GM23248 (cell line): ENCODE measurements around the gene ARL4A. TPM values are rescaled to one million over a fixed set of nuclear protein-coding genes. Genes with fewer than 3 reads are reported as not detected.

ENCODE experiments used
- DNase-seq: peaks from one replicate; pipeline ENCODE4 v3.0.0-alpha.2; 2015
- H2AFZ ChIP-seq: fragments of 200-600 bp; sonication (generic); 2 replicates; pipeline ENCODE4 v1.6.1; 2016; ENCODE audit warnings: antibody characterized with exemption
- H3F3A ChIP-seq: fragments of 200-600 bp; sonication (generic); 2 replicates; pipeline ENCODE4 v1.6.1; 2016; ENCODE audit warnings: mild to moderate bottlenecking, antibody characterized with exemption, mixed run types; ENCODE audit not compliant: insufficient read depth
- H3K27ac ChIP-seq: fragments of 200-600 bp; sonication (generic); 2 replicates; pipeline ENCODE4 v1.5.1; 2016; ENCODE audit warnings: mild to moderate bottlenecking
- H3K27me3 ChIP-seq: fragments of 200-600 bp; sonication (generic); replicated peaks from 2 replicates; pipeline ENCODE4 v1.6.1; 2016; ENCODE audit warnings: mild to moderate bottlenecking; ENCODE audit not compliant: insufficient read depth
- H3K36me3 ChIP-seq: fragments of 200-600 bp; sonication (generic); 2 replicates; pipeline ENCODE4 v1.6.1; 2016; ENCODE audit warnings: low read depth, mild to moderate bottlenecking
- H3K4me1 ChIP-seq: fragments of 200-600 bp; sonication (generic); 2 replicates; pipeline ENCODE4 v1.6.1; 2016; ENCODE audit warnings: mild to moderate bottlenecking; ENCODE audit not compliant: insufficient read depth
- H3K4me2 ChIP-seq: fragments of 200-600 bp; sonication (generic); one replicate; pipeline ENCODE4 v1.6.1; 2016; ENCODE audit warnings: mild to moderate bottlenecking; ENCODE audit not compliant: unreplicated experiment
- H3K4me3 ChIP-seq: fragments of 200-600 bp; sonication (generic); 2 replicates; pipeline ENCODE4 v1.5.1; 2016; ENCODE audit warnings: mild to moderate bottlenecking
- H3K79me2 ChIP-seq: fragments of 200-600 bp; sonication (generic); 2 replicates; pipeline ENCODE4 v1.6.1; 2016; ENCODE audit warnings: mild to moderate bottlenecking; ENCODE audit not compliant: insufficient read depth
- H3K9ac ChIP-seq: fragments of 200-600 bp; sonication (generic); 2 replicates; pipeline ENCODE4 v1.6.1; 2016; ENCODE audit warnings: mild to moderate bottlenecking
- H3K9me2 ChIP-seq: fragments of 200-600 bp; sonication (generic); 2 replicates; pipeline ENCODE4 v1.6.1; 2016; ENCODE audit warnings: mixed run types, mild to moderate bottlenecking, moderate library complexity; ENCODE audit not compliant: insufficient read depth
- H3K9me3 ChIP-seq: fragments of 200-600 bp; sonication (generic); one replicate; pipeline ENCODE4 v1.6.1; 2017; ENCODE audit warnings: low read depth
- H4K20me1 ChIP-seq: fragments of 200-600 bp; sonication (generic); 2 replicates; pipeline ENCODE4 v1.6.0; 2016; ENCODE audit not compliant: insufficient read depth
- EZH2 ChIP-seq: fragments of 200-600 bp; sonication (generic); IDR thresholded peaks from 2 replicates; pipeline ENCODE4 v1.6.1; 2018; ENCODE audit warnings: antibody characterized with exemption, mild to moderate bottlenecking; ENCODE audit not compliant: insufficient read depth, poor library complexity, severe bottlenecking
- EZH2phosphoT487 ChIP-seq: fragments of 200-600 bp; sonication (generic); IDR thresholded peaks from 2 replicates; pipeline ENCODE4 v1.6.1; 2018; ENCODE audit warnings: antibody characterized with exemption, moderate library complexity, mild to moderate bottlenecking, low read depth; ENCODE audit not compliant: insufficient read depth
- WGBS, 2 experiments: methylation state at CpG; one replicate each; pipeline ENCODE4 v1.1.6; 2015 to 2017; ENCODE audit warnings: low lambda C conversion rate in 2 of 2, low coverage in 1 of 2; ENCODE audit errors: missing lambda C conversion rate in 2 of 2; 5-methylcytosine and 5-hydroxymethylcytosine counted together
- in situ Hi-C: fragments of 300-500 bp; cut with MboI; formaldehyde crosslinking; loops from 2 replicates; pipeline ENCODE4 v1.15.0; 2020
- polyA plus RNA-seq: library from polyadenylated mRNA; unstranded; fragments of >200 nt; fragmentation: Nextera tagmentation; extraction: Ambion mirVana; gene quantifications from 2 replicates; pipeline ENCODE4 v1.2.1, GENCODE V29; 2016
- total RNA-seq: library from RNA; depleted of rRNA; stranded (reverse); fragments of >200 nt; shearing (Covaris generic); gene quantifications from 2 replicates; pipeline ENCODE4 v1.2.3, GENCODE V29; 2014

Gene ARL4A
- total and polyA plus RNA-seq, 2 experiments from 2014 or later = 17.5 to 20.9 TPM

DNA sequence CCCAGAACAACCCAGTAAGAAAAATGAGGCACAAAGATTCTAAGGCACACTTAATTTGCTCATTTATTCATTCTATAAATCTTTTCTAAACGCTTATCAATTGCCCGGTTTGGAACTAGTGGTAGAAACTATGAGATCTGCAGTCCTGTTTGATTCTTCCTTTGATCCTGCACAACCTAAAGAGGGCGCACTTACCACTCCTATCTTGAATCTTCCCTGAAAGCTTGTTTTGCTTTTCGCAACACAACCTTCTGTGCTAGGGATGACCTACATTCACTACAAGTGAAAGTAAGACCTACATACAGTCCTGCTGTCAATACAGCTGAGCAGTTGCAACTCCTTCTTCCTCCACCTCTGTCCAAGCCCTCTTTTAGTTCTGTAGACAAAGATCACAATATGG, 12.6 kb upstream of the ARL4A start:
- Histone ChIP-seq H3K27me3 (no peaks in the 10 kb centered on the region), H3K9ac (no peak overlapping the region), H3K9me2 (no peaks in the 10 kb centered on the region), H3K36me3 (no peaks in the 10 kb centered on the region), H3K9me3 (no peaks in the 10 kb centered on the region), H3K79me2 (no peaks in the 10 kb centered on the region), H2AFZ (no peak overlapping the region; the same call in 1 of the 2 replicates), H4K20me1 (no peaks in the 10 kb centered on the region), H3K4me3 (no peak overlapping the region), H3K27ac (no peak overlapping the region), H3F3A (peaks cover 6% of the 10 kb centered on the region; the same call in 1 of the 2 replicates), H3K4me1 (peaks cover 13% of the 10 kb centered on the region), H3K4me2 (no peak overlapping the region)
- in situ Hi-C loops = no loop called here
- peak; percentile 40 for DNase-seq
- 60 to 66% methylated on average over 4 of the region's 4 CpGs for WGBS, 2 experiments
- no peak for TF ChIP-seq EZH2

DNA sequence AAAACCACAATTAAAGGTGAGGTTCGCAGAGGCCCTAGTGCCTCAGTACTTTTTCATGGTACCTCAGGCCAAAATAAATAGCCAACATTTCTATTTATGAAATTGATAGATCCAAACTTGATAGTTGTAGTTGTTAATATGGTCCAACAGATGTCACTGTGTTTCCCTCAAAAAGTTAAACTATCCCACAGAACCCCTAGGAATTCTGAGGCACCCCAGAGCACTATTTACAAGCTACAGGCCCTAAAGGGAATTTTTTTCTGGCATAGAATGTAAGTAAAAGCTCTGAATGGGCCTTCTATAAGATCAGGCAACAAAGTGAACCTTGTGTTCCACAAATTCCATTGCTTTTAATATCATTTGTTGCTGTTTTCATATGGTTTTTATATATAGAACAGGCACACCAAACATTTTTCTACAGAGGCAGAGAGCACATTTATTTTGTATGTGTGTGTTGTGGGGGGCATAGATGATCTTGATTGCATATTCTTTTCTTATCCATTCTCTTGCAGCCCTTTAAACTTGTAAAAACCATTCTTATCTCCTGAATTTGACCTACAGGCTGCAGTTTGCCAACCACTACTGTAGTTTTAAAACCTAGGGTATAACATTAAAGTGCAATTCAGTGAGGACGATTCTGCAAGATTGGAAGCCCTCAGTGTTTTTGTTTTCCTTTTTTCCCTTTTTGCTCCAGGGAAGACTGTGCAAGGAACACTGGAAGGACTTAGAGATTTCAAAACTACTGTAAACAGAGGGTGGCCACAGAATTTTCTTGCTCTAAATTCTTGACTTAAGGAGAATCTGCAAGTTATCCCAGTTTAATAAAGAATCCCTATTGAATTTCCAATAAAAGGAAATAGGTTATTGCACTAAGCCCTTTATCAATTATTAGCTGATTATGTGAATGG, 3.5 kb upstream of the ARL4A start:
- no peak overlapping the region for H3K9ac ChIP-seq
- peaks cover 9% of the 10 kb centered on the region for H3F3A ChIP-seq
- no peaks in the 10 kb centered on the region for H4K20me1 ChIP-seq
- H2AFZ ChIP-seq = no peak overlapping the region
- in situ Hi-C loops = loop anchor here (5.0 kb wide), 1 partner anchor 578 kb away; no protein-coding TSS in a partner anchor
- no peak overlapping the region for H3K4me3 ChIP-seq
- H3K36me3 ChIP-seq = no peaks in the 10 kb centered on the region
- peak; percentile 44 for DNase-seq
- H3K79me2 ChIP-seq = peaks cover 12% of the 10 kb centered on the region
- no peaks in the 10 kb centered on the region for H3K9me3 ChIP-seq
- TF ChIP-seq EZH2 (no peak), EZH2phosphoT487 (no peak)
- 0 out of 2 replicates have a peak, but pooled peaks cover under 1% of the 10 kb centered on the region for H3K4me1 ChIP-seq
- no peaks in the 10 kb centered on the region for H3K9me2 ChIP-seq
- 5 to 12% methylated on average over 2 of the region's 2 CpGs for WGBS, 2 experiments
- H3K27ac ChIP-seq = no peak overlapping the region
- no peaks in the 10 kb centered on the region for H3K27me3 ChIP-seq
- no peak overlapping the region for H3K4me2 ChIP-seq

- Histone ChIP-seq H3K9me3 (no peaks in the 10 kb centered on the region), H3K27me3 (no peaks in the 10 kb centered on the region), H3K36me3 (no peaks in the 10 kb centered on the region), H3K9me2 (no peaks in the 10 kb centered on the region), H3F3A (peaks cover 9% of the 10 kb centered on the region), H3K4me1 (peaks cover 8% of the 10 kb centered on the region), H3K79me2 (peaks cover 20% of the 10 kb centered on the region), H2AFZ (no peak overlapping the region), H4K20me1 (no peaks in the 10 kb centered on the region), H3K4me2 (no peak overlapping the region), H3K9ac (no peak overlapping the region), H3K27ac (no peak overlapping the region), H3K4me3 (no peak overlapping the region)
- no peak for DNase-seq
- no peak for TF ChIP-seq EZH2
- no peak for TF ChIP-seq EZH2phosphoT487
- 92% methylated on average over 19 of the region's 19 CpGs for WGBS, 2 experiments
- in situ Hi-C loops = loop anchor here (5.0 kb wide), 1 partner anchor 578 kb away; no protein-coding TSS in a partner anchor
Observed at GRCh38 chr7:12684733-12685132, 2.7 kb upstream of the ARL4A start.

DNA sequence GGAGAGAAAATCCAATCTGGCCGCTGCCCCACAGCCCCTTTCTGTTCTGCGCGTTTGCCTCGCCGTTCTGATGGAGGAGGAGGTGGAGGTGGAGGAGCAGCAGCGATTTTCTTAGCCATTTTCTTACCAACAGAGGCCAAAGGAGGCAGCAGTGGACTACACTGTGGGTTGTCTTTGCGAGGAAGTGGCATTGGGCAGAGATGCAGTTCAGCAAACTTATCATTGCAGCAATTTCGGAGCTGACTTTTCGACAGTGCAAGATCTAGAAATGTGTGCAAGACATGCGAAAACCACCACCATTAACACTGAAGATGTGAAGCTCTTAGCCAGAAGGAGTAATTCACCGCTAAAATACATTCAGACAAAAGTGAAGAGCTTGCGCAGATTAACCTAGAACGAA, 1.9 kb upstream of the ARL4A start:
- no peak for TF ChIP-seq EZH2
- TF ChIP-seq EZH2phosphoT487 = no peak
- H4K20me1 ChIP-seq = no peaks in the 10 kb centered on the region
- H3K27ac ChIP-seq = peak overlapping the region; percentile 62
- H3K9ac ChIP-seq = peak overlapping the region; percentile 86
- H3K79me2 ChIP-seq = peaks cover 28% of the 10 kb centered on the region
- no peaks in the 10 kb centered on the region for H3K9me3 ChIP-seq
- no peaks in the 10 kb centered on the region for H3K27me3 ChIP-seq
- peaks cover 9% of the 10 kb centered on the region for H3F3A ChIP-seq
- peak overlapping the region; percentile 90; the same call in 1 of the 2 replicates for H3K4me3 ChIP-seq
- peak overlapping the region; percentile 85 for H2AFZ ChIP-seq
- peaks cover 16% of the 10 kb centered on the region for H3K4me1 ChIP-seq
- H3K4me2 ChIP-seq = no peak overlapping the region
- peak; percentile 73 for DNase-seq
- in situ Hi-C loops = no loop called here
- no peaks in the 10 kb centered on the region for H3K36me3 ChIP-seq
- no peaks in the 10 kb centered on the region for H3K9me2 ChIP-seq
- 67 to 68% methylated on average over 13 of the region's 13 CpGs for WGBS, 2 experiments
